WERI-Rb-1 (cell line): ENCODE results near the gene APOOL.

Source experiments
- DNase-seq: peaks from one replicate; pipeline ENCODE4 v3.0.0-alpha.2; 2020
- H3K27ac ChIP-seq: fragments of 250-450 bp; sonication (Bioruptor Pico); 2 replicates; pipeline ENCODE4 v1.5.1; 2020; ENCODE audit warnings: mild to moderate bottlenecking, moderate library complexity
- H3K27me3 ChIP-seq: fragments of 250-450 bp; sonication (Bioruptor Pico); 2 replicates; pipeline ENCODE4 v1.5.1; 2021; ENCODE audit warnings: mild to moderate bottlenecking, low read depth, moderate library complexity; ENCODE audit not compliant: insufficient read depth, severe bottlenecking
- H3K36me3 ChIP-seq: fragments of 250-450 bp; sonication (Bioruptor Pico); 2 replicates; pipeline ENCODE4 v1.5.1; 2020; ENCODE audit warnings: mild to moderate bottlenecking, moderate library complexity
- H3K4me3 ChIP-seq: 2 replicates; pipeline ENCODE4 v1.5.1; 2011; ENCODE audit warnings: low read depth, mild to moderate bottlenecking, control low read depth, low read length
- H3K9me3 ChIP-seq: fragments of 250-450 bp; sonication (Bioruptor Pico); 2 replicates; pipeline ENCODE4 v1.5.1; 2021; ENCODE audit warnings: mild to moderate bottlenecking, moderate library complexity; ENCODE audit not compliant: severe bottlenecking
- CTCF ChIP-seq: IDR thresholded peaks from 2 replicates; pipeline ENCODE4 v1.5.1; 2011; ENCODE audit warnings: low read depth, mild to moderate bottlenecking, control low read depth, inconsistent platforms, low read length

Gene APOOL

GRCh38 chrX:85140964-85141363, 137.3 kb downstream of the APOOL start:
- Histone ChIP-seq H3K4me3 (no peak overlapping the region), H3K27ac (no peak overlapping the region), H3K27me3 (no peaks in the 10 kb centered on the region), H3K36me3 (no peaks in the 10 kb centered on the region), H3K9me3 (no peaks in the 10 kb centered on the region)
- no peak for TF ChIP-seq CTCF
- DNase-seq: no peak
